Prostate gland (tissue), 2 donors: ENCODE results near the gene SPG11. TPM values are rescaled to one million over a fixed set of nuclear protein-coding genes. Genes with fewer than 3 reads are reported as not detected.

Experiments used
- DNase-seq: peaks from one replicate; pipeline ENCODE4 v3.0.0-alpha.2; 2019; ENCODE audit warnings: low spot score
- H3K27ac ChIP-seq, 2 donors: fragments of 200-600 bp; sonication (generic); 2 replicates each; pipeline ENCODE4 v1.5.1; 2017 to 2019
- H3K27me3 ChIP-seq: fragments of 200-600 bp; sonication (generic); replicated peaks from 2 replicates; pipeline ENCODE4 v1.5.1; 2019; ENCODE audit not compliant: insufficient read depth
- H3K36me3 ChIP-seq, 2 donors: fragments of 200-600 bp; sonication (generic); 1 replicate in 1 of 2; 2 replicates in 1 of 2; pipeline versions ENCODE4 v1.5.1 to v1.8.1; 2017 to 2019
- H3K4me1 ChIP-seq: fragments of 200-600 bp; sonication (generic); replicated peaks from 2 replicates; pipeline ENCODE4 v1.5.1; 2019
- H3K4me3 ChIP-seq, 2 donors: fragments of 200-600 bp; sonication (generic); 2 replicates each; pipeline ENCODE4 v1.5.1; 2017 to 2019
- H3K9me3 ChIP-seq: fragments of 200-600 bp; sonication (generic); 2 replicates; pipeline ENCODE4 v1.5.1; 2017
- POLR2A ChIP-seq: fragments of 450-650 bp; IDR thresholded peaks from one replicate; pipeline ENCODE4 v1.6.1; 2016; ENCODE audit warnings: antibody characterized with exemption, mild to moderate bottlenecking
- POLR2AphosphoS5 ChIP-seq: sonication (generic); formaldehyde crosslinking; IDR thresholded peaks from one replicate; pipeline ENCODE4 v1.6.1; 2017; ENCODE audit warnings: antibody characterized with exemption
- WGBS: methylation state at CpG from one replicate; pipeline ENCODE4 v1.1.5; 2018; 5-methylcytosine and 5-hydroxymethylcytosine counted together
- intact Hi-C: fragments of 100-400 bp; cut with DNase I; formaldehyde crosslinking; loops from one replicate; pipeline ENCODE4 v1.14.2; 2022
- small RNA-seq, 2 donors: library from RNA; depleted of rRNA; stranded (forward); fragments of <200 nt; gene quantifications; one replicate each; pipeline ENCODE3, GENCODE V24; 2016
- total RNA-seq, 2 donors: library from RNA; depleted of rRNA; stranded (reverse); fragments of >200 nt; gene quantifications; one replicate each; pipeline ENCODE4 v1.1.0, GENCODE V29; 2016
- TF ChIP-seq, protein P1 (sequence below), 4 experiments: fragments of 200-600 bp in 2 of 4; fragments of 450-650 bp in 2 of 4; sonication (generic) in 2 of 4; IDR thresholded peaks; 1 replicate in 3 of 4; 2 replicates in 1 of 4; pipeline ENCODE4 v1.5.1; 2016 to 2019; ENCODE audit warnings: antibody characterized with exemption in 4 of 4, mild to moderate bottlenecking in 2 of 4, moderate library complexity in 2 of 4

SPG11 gene
- total RNA-seq, 2 donors from 2014 or later = 86.2 to 93.7 TPM

DNA sequence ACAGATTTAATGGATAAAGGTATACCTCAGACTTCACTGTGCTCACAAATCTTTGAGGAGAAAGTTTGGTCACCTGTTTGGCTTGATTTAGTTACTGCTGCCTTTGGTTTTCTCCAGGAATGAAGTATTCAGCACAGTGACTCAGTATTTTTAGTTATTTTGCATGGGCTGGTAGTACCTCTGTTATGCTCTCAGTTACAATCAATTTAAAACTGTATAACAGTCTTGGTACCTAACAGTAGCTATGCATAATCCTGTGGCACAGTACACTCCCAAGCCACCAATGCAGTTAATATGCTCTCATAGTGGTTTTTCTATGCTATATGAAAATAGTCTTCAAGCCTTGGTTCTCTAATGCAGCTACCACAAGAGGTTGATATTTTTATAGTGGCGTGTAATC, 138.4 kb downstream of the SPG11 start:
- Histone ChIP-seq H3K36me3 (no peaks in the 10 kb centered on the region), H3K4me3 (no peak overlapping the region), H3K9me3 (no peaks in the 10 kb centered on the region), H3K27me3 (no peaks in the 10 kb centered on the region), H3K4me1 (no peaks in the 10 kb centered on the region), H3K27ac (no peak overlapping the region)
- 95% methylated on average over 1 of the region's 1 CpG for WGBS
- no peak for DNase-seq
- no peak for TF ChIP-seq POLR2A
- TF ChIP-seq, protein P1, sequence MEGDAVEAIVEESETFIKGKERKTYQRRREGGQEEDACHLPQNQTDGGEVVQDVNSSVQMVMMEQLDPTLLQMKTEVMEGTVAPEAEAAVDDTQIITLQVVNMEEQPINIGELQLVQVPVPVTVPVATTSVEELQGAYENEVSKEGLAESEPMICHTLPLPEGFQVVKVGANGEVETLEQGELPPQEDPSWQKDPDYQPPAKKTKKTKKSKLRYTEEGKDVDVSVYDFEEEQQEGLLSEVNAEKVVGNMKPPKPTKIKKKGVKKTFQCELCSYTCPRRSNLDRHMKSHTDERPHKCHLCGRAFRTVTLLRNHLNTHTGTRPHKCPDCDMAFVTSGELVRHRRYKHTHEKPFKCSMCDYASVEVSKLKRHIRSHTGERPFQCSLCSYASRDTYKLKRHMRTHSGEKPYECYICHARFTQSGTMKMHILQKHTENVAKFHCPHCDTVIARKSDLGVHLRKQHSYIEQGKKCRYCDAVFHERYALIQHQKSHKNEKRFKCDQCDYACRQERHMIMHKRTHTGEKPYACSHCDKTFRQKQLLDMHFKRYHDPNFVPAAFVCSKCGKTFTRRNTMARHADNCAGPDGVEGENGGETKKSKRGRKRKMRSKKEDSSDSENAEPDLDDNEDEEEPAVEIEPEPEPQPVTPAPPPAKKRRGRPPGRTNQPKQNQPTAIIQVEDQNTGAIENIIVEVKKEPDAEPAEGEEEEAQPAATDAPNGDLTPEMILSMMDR (IDR thresholded peaks at IDR 0.05) = no peak
- no peak for TF ChIP-seq POLR2AphosphoS5
- intact Hi-C loops = no loop called here

DNA sequence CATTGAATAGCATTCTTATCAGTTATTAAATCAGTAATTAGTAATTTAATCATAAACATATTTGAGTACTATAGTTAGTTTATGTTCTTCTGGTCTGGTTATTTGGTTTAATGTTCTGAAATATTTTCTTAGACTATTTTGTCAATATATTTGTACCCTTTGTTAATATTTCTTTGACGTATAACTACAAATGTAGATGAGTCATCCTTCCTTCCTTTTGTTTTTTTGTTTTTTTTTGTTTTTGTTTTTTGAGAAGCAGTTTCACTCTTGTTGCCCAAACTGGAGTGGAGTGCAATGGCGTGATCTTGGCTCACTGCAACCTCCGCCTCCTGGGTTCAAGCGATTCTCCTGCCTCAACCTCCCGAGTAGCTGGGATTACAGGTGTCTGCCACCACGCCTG, 143.9 kb downstream of the SPG11 start:
- no peaks in the 10 kb centered on the region for H3K36me3 ChIP-seq
- no peaks in the 10 kb centered on the region for H3K27me3 ChIP-seq
- no peak for DNase-seq
- H3K4me1 ChIP-seq = no peaks in the 10 kb centered on the region
- intact Hi-C loops = no loop called here
- TF ChIP-seq POLR2A (no peak), POLR2AphosphoS5 (no peak)
- TF ChIP-seq, protein P1 (IDR thresholded peaks at IDR 0.05) = no peak
- 93% methylated on average over 6 of the region's 6 CpGs for WGBS
- H3K27ac ChIP-seq = no peak overlapping the region
- H3K9me3 ChIP-seq = no peaks in the 10 kb centered on the region
- H3K4me3 ChIP-seq = no peak overlapping the region

DNA sequence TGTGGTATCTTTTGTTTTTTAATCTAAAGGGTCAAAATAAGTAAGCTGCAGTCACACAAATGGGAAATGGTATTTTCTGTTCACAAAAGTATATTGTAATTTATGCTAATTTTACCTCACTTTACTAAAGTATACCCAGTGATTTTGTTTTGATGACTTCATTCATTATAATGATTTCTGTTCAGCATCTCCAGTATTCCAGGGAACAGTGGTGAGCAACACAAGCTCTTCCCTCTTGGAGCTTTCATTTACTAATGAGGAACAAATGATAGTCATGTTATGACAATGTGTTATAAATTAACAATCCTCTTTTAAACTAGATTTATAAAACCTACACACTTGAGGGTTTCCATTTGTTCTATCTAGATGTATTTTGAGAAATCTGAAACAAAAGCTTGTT, 147.0 kb downstream of the SPG11 start:
- TF ChIP-seq POLR2AphosphoS5 = no peak
- TF ChIP-seq, protein P1 (IDR thresholded peaks at IDR 0.05) = no peak
- Histone ChIP-seq H3K4me1 (no peaks in the 10 kb centered on the region), H3K27me3 (no peaks in the 10 kb centered on the region), H3K4me3 (no peak overlapping the region), H3K27ac (no peak overlapping the region), H3K9me3 (no peaks in the 10 kb centered on the region), H3K36me3 (no peaks in the 10 kb centered on the region)
- intact Hi-C loops = no loop called here
- DNase-seq = no peak

Small RNAs within 50 kb of the gene (small RNA-seq; reads per million reads assigned to genes)
- gene RF00019 = 0 reads per million in 2 donors

Other genes starting within 250 kb of the SPG11 start
- 10 to 100 TPM; 32.5 to 67.5 TPM for gene CTDSPL2, start 236.0 kb downstream of the SPG11 start, total RNA-seq
- 10 to 100 TPM; 33.1 to 51.7 TPM for gene EIF3J, start 126.5 kb downstream of the SPG11 start, total RNA-seq
- 1 to 10 TPM in 1 of 2 donors, under 1 TPM in 1; 0.77 to 1.2 TPM for gene PATL2, start 47.7 kb upstream of the SPG11 start, total RNA-seq
- gene B2M, start 47.9 kb upstream of the SPG11 start, total RNA-seq = 1,000 to 10,000 TPM; 2,014 to 2,775 TPM
- 10 to 100 TPM in 1 of 2 donors, 1 to 10 TPM in 1; 7.6 to 12.0 TPM for gene TRIM69, start 72.9 kb upstream of the SPG11 start, total RNA-seq